Left ventricle myocardium inferior (tissue), 1 donor: ENCODE measurements around the gene ITM2B. TPM values are rescaled to one million over a fixed set of nuclear protein-coding genes. Genes with fewer than 3 reads are reported as not detected.

Experiments
- DNase-seq: peaks from one replicate; pipeline ENCODE4 v3.0.0-alpha.2; 2020
- H3K27ac ChIP-seq: fragments of 200-600 bp; replicated peaks from 2 replicates; pipeline ENCODE4 v1.8.0; 2021
- H3K27me3 ChIP-seq: fragments of 200-600 bp; 2 replicates; pipeline ENCODE4 v1.8.0; 2021; ENCODE audit warnings: low read depth
- H3K36me3 ChIP-seq: fragments of 200-600 bp; 2 replicates; pipeline ENCODE4 v1.8.0; 2021
- H3K4me1 ChIP-seq: fragments of 200-600 bp; 2 replicates; pipeline ENCODE4 v1.8.0; 2021
- H3K4me3 ChIP-seq: fragments of 200-600 bp; 2 replicates; pipeline ENCODE4 v1.8.0; 2021; ENCODE audit warnings: mild to moderate bottlenecking, moderate library complexity
- H3K9me3 ChIP-seq: fragments of 200-600 bp; replicated peaks from 2 replicates; pipeline ENCODE4 v1.8.0; 2021
- intact Hi-C: fragments of 100-400 bp; cut with micrococcal nuclease; formaldehyde crosslinking; loops from one replicate; pipeline ENCODE4 v1.11.0; 2022
- total RNA-seq: library from RNA; stranded (reverse); fragmentation: NEBNext Ultra II Directional; extraction: Animal tissue kit (Norgen Biotek cat#: 25700); gene quantifications from one replicate; pipeline ENCODE4 v1.2.1, GENCODE V29; 2021
- TF ChIP-seq, protein P1 (sequence below): fragments of 200-600 bp; IDR thresholded peaks from 2 replicates; pipeline ENCODE4 v1.8.0; 2021; ENCODE audit warnings: antibody characterized with exemption, mild to moderate bottlenecking, borderline replicate concordance
- donor health status: DM: no; HTN: yes; CAD: no; lungs with severe emphysema.

The ITM2B gene
- total RNA-seq, 1 donor from 2014 or later = 533 TPM

DNA sequence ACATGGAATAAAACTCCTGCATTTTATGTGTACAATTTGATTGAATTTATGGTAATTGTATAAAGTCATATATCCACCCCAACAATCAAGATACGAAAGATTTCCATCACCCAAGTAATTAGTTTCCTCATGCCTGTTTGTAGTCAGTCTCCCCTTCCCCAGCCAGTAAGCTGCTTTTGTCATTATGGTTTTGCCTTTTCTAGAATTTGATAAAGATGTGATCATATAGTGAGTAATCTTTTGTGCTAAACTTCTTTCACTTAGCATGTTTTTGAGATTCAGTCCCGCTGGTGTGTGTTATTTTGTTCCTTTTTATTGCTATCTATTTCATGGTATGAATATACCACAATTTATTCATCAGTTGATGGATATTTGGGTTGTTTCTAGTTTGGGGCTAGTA is 16.0 kb downstream of the ITM2B start:
- Histone ChIP-seq H3K27me3 (no peaks in the 10 kb centered on the region), H3K36me3 (peaks cover 5% of the 10 kb centered on the region), H3K27ac (peak overlapping the region; percentile 3), H3K4me1 (peaks cover 100% of the 10 kb centered on the region), H3K4me3 (no peak overlapping the region), H3K9me3 (no peaks in the 10 kb centered on the region)
- no peak for DNase-seq
- TF ChIP-seq, protein P1, sequence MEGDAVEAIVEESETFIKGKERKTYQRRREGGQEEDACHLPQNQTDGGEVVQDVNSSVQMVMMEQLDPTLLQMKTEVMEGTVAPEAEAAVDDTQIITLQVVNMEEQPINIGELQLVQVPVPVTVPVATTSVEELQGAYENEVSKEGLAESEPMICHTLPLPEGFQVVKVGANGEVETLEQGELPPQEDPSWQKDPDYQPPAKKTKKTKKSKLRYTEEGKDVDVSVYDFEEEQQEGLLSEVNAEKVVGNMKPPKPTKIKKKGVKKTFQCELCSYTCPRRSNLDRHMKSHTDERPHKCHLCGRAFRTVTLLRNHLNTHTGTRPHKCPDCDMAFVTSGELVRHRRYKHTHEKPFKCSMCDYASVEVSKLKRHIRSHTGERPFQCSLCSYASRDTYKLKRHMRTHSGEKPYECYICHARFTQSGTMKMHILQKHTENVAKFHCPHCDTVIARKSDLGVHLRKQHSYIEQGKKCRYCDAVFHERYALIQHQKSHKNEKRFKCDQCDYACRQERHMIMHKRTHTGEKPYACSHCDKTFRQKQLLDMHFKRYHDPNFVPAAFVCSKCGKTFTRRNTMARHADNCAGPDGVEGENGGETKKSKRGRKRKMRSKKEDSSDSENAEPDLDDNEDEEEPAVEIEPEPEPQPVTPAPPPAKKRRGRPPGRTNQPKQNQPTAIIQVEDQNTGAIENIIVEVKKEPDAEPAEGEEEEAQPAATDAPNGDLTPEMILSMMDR = no peak
- intact Hi-C loops = no loop called here

DNA sequence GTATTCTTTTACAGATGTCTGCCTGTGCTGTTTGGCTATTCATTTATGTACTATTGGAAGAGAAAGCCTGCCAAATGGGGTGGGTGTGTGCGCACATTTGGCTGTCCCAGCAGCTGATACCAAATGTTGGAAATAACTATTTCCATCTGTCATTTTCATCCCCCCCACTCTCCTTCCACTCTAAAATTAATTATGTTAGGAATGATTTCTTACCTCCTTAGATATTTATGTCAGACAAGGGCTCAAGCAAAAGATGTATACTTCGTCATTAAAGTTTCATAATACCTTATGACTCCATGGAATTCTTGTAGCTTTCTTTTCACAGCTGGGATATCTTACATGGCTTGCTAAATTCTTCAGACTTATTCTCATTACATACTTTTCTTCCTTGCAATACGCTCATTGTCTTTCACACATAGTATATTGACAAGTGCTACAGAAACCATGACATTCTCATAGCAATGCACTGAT is 18.6 kb downstream of the ITM2B start:
- intact Hi-C loops = no loop called here
- DNase-seq = no peak
- H3K4me1 ChIP-seq = peaks cover 99% of the 10 kb centered on the region
- peak overlapping the region; percentile 6 for H3K4me3 ChIP-seq
- TF ChIP-seq, protein P1 = no peak
- peaks cover 30% of the 10 kb centered on the region for H3K36me3 ChIP-seq
- peak overlapping the region; percentile 69 for H3K27ac ChIP-seq
- no peaks in the 10 kb centered on the region for H3K27me3 ChIP-seq
- H3K9me3 ChIP-seq = no peaks in the 10 kb centered on the region

DNA sequence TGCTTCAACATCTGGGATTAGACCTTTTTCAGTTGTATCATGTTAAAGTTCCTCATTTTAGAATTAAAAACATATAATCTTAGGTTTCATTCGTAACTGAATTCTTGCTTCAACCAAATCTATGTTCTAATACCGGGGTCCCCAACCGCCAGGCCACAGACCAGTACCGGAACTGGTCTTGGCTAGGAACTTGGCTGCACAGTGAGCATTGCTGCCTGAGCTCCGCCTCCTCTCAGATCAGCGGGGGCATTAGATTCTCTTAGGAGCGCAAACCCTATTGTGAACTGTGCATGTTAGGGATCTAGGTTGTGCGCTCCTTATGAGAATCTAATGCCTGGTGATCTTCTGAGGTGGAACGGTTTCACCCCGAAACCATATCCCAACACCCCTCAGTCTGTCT is 19.2 kb downstream of the ITM2B start:
- no peaks in the 10 kb centered on the region for H3K27me3 ChIP-seq
- H3K9me3 ChIP-seq = no peaks in the 10 kb centered on the region
- DNase-seq = no peak
- H3K27ac ChIP-seq = peak overlapping the region; percentile 69
- peaks cover 35% of the 10 kb centered on the region for H3K36me3 ChIP-seq
- H3K4me1 ChIP-seq = peaks cover 99% of the 10 kb centered on the region
- H3K4me3 ChIP-seq = peak overlapping the region; percentile 6
- intact Hi-C loops = no loop called here
- TF ChIP-seq, protein P1 = no peak

DNA sequence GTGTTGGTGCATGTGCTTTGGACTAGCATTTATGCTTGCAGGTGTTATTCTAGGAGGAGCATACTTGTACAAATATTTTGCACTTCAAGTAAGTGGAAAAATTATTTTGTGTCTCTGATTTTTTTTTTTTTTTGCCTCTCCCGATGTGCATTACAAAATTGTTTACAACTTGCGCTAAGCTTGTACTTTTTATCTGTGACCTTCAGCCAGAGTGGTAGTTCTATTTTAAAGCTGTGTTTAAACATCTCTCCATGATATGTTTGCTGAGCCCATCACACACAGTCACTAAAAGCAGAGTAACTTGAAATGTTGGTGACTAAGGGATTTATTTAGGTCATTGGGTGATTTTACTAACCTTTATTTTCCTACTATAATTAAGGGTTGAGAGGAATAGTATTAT is 20.8 kb downstream of the ITM2B start:
- Histone ChIP-seq H3K27me3 (no peaks in the 10 kb centered on the region), H3K36me3 (peaks cover 52% of the 10 kb centered on the region), H3K27ac (peak overlapping the region; percentile 69), H3K4me1 (peaks cover 96% of the 10 kb centered on the region), H3K9me3 (no peaks in the 10 kb centered on the region), H3K4me3 (no peak overlapping the region)
- TF ChIP-seq, protein P1 = no peak
- DNase-seq = no peak
- intact Hi-C loops = no loop called here

DNA sequence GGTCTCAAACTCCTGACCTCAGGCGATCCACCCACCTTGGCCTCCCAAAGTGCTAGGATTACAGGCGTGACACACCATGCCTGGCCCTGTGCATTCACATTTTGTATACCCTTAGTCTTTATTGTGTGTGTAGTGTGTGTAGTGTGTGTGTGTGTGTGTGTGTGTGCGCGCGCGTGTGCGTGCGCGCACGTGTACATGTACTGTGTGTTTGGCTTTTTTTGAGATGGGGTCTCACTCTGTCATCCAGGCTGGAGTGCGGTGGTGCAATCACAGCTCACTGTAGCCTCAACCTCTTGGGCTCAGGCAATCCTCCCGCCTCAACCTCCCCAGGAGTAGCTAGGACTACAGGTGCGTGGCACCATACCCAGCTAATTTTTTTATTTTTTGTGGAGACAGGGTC is 22.1 kb downstream of the ITM2B start:
- no peak for DNase-seq
- Histone ChIP-seq H3K4me3 (no peak overlapping the region), H3K36me3 (peaks cover 64% of the 10 kb centered on the region), H3K27ac (peak overlapping the region; percentile 17), H3K27me3 (no peaks in the 10 kb centered on the region), H3K9me3 (no peaks in the 10 kb centered on the region), H3K4me1 (peaks cover 92% of the 10 kb centered on the region)
- TF ChIP-seq, protein P1 = no peak
- intact Hi-C loops = no loop called here

DNA sequence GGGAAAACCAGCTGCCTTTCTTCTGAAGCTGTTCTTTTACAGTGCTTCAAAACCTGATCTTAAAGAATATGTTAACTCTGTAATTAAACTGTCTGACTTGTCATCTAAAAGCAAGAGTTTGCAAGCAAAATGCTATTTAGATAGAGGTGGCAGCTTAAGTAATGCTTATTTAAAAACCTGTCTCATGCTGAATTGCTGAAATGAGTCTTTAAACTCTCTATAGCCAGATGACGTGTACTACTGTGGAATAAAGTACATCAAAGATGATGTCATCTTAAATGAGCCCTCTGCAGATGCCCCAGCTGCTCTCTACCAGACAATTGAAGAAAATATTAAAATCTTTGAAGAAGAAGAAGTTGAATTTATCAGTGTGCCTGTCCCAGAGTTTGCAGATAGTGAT is 22.9 kb downstream of the ITM2B start:
- intact Hi-C loops = no loop called here
- H3K4me1 ChIP-seq = peaks cover 88% of the 10 kb centered on the region
- TF ChIP-seq, protein P1 = no peak

More for the DNA sequence above, 22.9 kb downstream of the ITM2B start:
- Histone ChIP-seq H3K36me3 (peaks cover 73% of the 10 kb centered on the region), H3K27me3 (no peaks in the 10 kb centered on the region), H3K4me3 (no peak overlapping the region), H3K27ac (peak overlapping the region; percentile 17), H3K9me3 (no peaks in the 10 kb centered on the region)
- no peak for DNase-seq
